ENCODE results near the gene CFAP46.
"Not testable (repeated sequence)": the region's sequence is repeated elsewhere in the genome, so short reads cannot be mapped to it uniquely, and the experiment has no call there.

Gene CFAP46

DNA sequence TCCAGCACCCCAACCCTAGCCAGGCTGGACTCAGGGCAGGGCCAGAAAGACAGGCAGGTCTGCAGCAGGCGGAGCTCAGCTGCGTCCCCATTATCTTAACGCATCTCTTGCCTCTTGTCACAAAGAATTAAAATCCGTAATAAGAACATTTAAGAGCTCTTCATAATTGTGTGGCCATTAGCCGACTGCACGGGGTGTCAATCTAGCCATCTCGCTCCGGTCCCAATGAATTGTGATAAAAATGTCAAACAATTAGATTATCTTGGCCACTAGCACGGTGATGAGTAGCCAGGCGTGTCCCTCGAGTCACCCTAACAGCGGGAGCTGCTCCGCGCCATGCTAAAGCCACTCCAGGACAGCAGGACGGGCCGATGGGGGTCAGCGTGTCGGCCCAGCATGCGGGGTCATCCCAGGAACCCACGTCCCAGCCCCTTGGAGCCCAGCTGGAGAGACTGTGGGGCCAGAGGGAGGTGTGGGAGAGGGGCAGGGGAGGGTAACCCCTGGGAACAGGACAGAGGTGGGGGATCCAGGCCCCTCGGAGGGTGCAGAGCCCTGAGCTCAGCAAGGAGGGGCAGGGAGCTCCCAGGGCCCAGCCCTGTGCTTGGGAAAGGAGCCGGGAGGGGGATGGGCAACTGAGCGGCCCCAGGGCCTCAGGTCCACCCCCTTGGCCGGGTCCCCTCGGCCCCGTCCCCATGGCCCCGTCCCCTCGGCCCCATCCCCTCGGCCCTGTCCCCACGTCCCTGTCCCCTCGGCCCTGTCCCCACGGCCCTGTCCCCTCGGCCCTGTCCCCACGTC is 138.8 kb downstream of the CFAP46 start:
- no peak for DNase-seq

DNA sequence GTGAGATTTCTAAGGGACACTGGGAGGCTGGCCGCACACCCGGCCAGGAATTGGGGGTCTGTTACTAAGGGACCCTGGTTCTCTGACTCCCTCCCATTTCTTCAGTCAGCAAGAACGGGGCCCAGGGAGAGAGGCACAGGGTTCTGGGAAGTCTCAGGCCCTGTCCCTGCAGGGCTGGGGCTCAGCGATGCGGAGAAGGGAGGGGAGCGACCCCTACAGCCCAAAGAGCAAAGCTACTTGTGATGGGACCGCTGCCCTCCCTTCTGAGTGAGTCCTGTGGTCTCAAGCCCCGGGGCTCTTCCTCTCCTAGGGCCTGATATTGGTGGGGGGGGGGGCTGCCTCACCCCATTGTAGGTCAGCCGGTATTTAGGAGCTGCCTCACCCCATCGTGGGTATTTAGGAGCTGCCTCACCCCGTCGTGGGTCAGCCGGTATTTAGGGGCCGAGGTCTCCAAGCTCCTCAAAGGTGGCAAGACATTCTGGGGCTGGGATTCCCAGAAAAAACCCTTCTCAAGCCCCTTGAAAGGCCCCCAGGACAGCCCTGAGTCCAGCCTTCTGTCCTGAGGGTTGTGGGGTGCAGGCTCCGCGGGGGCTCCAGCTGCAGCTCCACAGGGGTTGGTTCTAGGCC is 139.6 kb downstream of the CFAP46 start:
- no peak for DNase-seq

- DNase-seq: no peak
Measured at GRCh38 chr10:132802048-132802447, 140.3 kb downstream of the CFAP46 start.

GRCh38 chr10:132799865-132800264 is 142.5 kb downstream of the CFAP46 start:
- no peak for DNase-seq

DNA sequence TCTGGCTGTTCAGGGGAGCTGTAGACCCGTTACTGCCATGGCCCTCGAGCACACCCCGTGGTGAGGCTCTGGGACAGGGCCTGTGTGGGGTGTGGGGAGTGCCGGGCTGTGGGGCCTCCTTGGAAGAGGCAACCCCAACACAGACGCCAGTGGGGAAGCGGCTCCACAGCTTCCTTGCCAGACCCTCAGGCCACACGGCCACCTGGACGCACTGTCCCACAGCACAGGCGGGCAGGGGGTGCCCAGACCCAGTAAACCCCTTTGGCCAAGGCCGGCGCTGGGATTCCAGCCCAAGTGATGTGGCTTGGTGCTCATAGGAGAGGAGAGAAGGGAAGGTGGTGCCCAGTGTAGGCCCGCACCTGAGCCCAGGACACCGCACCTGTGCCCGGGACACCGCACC is 143.5 kb downstream of the CFAP46 start:
- no peak for DNase-seq

DNA sequence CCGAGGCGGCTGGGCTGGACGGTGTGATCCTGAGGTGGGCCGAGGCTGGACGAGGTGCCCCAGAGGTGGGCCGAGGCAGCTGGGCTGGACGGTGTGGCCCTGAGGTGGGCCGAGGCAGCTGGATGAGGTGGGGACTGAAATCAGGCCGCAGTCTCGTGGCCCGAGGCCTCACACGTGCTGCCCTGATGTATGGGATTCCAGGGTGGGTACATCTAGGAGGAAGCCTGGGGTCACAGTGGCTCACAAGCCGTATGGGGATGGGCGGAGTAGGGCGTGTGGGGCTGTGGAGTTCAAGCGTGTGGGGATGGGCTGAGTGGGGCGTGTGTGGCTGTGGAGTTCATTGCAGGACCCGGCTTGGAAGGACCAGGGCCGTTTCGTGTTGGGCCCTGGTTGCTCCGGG is 144.0 kb downstream of the CFAP46 start:
- DNase-seq: no peak

GRCh38 chr10:132797986-132798385 is 144.4 kb downstream of the CFAP46 start:
- not testable (repeated sequence) for DNase-seq

DNA sequence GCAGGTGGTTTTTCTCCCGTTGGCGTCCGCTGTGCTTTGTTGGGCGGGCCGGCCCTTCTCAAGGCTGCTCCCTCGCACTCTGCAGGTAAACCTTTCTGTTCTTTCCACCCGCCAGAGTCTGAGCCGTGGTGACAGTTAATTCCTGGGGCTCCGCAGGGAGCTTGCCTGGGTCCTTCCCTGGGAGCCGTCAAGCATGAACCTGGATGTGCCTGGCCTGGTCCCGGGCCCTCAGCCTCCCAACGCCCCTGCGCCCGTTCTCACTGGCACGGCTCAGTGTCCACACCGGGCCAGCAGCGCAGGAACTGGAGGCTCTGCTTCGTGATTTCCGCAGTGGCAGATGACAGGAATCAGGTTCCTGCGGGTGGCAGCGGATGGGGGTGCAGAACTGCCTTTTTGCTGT is 145.5 kb downstream of the CFAP46 start:
- DNase-seq: no peak

DNA sequence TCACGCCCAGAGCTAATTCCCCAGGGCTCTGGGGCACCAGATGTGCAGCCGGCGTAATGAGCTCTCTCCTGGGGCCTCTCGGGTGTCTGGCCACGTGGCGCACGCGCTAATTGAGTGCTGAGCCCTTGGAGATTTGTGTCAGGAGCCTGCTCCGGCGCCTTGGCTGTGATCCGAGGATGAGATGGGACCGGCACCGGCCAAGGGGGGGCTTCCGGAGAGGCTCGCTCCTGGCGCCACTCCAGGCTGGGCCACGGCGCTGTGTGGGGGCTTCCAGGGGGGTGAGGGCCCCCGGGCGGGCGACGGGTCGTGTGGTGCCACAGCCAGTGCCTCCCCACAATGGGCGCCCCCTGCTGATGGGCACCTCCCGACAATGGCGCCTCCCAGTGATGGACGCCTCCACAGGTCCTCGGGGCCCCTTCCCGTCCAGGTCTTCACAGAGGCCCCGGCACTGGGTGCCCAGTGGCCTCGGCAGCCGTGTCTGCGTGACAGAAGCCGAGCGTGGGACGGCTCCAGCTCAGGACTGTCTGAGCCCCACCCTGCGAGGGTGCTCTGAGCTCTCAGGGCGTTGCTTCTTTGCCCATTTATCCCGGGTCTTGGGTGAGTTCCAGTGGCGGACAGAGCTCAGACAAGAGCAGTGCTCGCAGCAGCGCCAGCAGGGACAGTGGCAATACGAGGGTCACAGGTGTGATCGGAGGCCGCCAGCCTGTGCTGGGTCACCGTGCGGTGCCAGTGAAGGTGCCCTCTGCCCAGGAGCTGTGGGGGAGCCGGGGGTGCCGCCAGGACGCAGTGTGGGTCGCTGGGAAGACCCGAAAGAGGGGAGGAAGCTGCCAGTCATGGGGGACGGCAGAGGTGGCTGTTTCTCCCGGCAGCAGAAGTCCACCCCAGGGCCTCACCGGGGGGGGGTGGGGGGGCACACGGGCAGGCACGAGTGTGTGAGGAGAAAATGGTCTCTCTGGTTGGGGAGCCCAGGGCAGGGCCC is 148.2 kb downstream of the CFAP46 start:
- no peak for DNase-seq

DNA sequence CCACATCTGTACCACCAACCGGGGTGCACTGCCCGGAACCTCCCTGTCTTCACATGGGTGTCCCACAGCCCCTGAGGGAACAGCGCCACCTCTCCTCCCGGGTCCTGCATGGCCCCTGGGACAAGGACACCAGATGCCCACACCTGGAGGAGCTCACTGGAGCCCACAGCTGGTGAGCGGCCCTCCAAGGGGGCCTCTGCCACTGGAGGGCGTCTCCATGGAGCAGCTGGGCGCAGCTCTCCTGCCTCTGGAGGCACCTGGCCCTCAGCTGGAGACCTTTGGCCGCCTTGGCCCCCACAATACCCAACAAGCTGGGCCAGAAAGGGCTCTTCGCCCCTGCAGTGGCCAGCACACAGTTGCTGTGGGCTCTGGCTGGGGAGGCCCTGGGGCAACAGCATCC is 149.2 kb downstream of the CFAP46 start:
- no peak for DNase-seq

GRCh38 chr10:132792796-132793195 is 149.6 kb downstream of the CFAP46 start:
- no peak for DNase-seq

- DNase-seq: not testable (repeated sequence)
Measured at GRCh38 chr10:132792099-132792498, 150.3 kb downstream of the CFAP46 start.

GRCh38 chr10:132790934-132791829 is 151.2 kb downstream of the CFAP46 start:
- no peak for DNase-seq

DNA sequence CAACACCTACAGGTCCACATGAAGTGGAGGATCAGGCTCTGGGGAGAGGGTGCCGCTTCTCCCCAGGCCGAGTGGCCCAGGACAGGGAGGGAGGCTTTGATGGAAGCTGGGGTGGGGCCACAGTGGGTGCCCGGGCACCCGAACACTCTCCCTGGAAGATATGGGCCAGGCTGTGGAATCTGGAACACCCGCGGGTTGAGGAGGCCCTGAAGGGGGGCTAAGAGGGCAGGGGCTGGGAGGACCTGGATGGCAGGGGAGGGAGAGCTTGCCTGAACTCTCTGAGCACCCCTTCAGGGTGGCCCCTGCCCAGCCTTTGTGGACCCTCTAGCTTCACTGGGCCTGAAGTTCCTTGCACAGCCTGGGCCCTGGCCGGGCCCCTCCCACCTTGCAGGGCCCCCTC is 151.9 kb downstream of the CFAP46 start:
- DNase-seq: no peak

GRCh38 chr10:132789659-132790148 is 152.7 kb downstream of the CFAP46 start:
- DNase-seq: no peak

DNA sequence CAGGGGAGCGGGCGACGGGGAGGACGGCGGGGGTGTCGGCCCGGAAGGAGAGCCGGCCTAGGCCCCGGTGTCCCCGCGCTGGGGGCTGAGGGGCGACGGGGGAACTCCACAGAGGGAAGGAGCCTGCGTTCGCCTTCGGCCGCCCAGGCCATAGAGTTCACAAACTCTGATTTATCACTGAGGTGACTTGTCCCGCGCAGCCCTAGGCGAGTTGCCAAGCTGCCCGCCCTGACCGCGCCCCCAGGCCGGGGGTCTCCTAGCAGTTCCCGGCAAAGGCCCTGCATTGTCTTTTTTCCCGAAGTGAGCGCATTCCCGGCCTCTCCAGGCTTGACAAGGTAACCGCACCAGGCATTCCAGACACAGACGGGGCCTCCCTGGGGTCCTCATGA is 153.5 kb downstream of the CFAP46 start:
- no peak for DNase-seq

- no peak for DNase-seq
Measured at GRCh38 chr10:132788180-132788830, 154.1 kb downstream of the CFAP46 start.

- no peak for DNase-seq
Measured at GRCh38 chr10:132787495-132788179, 154.7 kb downstream of the CFAP46 start.

GRCh38 chr10:132786884-132787494 is 155.4 kb downstream of the CFAP46 start:
- DNase-seq: no peak

DNA sequence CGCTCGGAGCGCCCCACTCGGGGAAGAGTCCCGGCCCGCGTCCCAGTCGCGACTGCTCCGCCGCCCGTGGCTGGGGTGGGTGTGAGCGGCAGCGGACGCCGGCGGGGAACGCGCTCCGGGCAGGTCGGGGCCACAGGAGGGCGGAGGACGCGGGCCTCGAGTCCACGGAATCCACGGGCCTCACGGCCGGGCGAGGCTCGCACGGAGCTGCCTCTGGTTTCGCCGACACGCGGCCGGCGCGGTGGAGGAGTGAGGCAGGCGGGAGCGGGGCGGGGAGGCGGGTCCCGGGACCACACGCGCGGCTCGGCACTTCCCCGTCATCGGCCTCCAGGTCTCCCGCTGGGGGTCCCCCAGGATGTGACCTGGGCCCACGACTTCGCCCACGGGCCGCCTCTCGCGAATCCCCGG is 155.9 kb downstream of the CFAP46 start:
- DNase-seq: no peak
